Stimulated activated effector memory CD8-positive, alpha-beta T cell treated with anti-CD3 and anti-CD28 coated beads, Interleukin-12 subunit alpha, Interleukin-12 subunit beta, amount 100 ng/mL, for 72 hours (primary cell): ENCODE data around the gene SLC6A9.

ENCODE experiments used
- ATAC-seq: fragments of 150-1000 bp; cut with Tn5 transposase; 2 replicates; pipeline ENCODE4 v1.10.0; 2021
- DNase-seq, 2 donors: peaks; one replicate each; pipeline ENCODE4 v3.0.0; 2021 to 2022; ENCODE audit warnings: low spot score in 2 of 2
- H3K27ac Mint-ChIP-seq: one replicate; pipeline ENCODE4 v1.8.0; 2022; ENCODE audit warnings: mild to moderate bottlenecking, mixed read lengths
- H3K36me3 Mint-ChIP-seq: one replicate; pipeline ENCODE4 v1.8.0; 2022; ENCODE audit warnings: mild to moderate bottlenecking, mixed read lengths
- H3K4me1 Mint-ChIP-seq: one replicate; pipeline ENCODE4 v1.8.0; 2022; ENCODE audit warnings: mixed read lengths
- H3K4me3 Mint-ChIP-seq: one replicate; pipeline ENCODE4 v1.8.0; 2022; ENCODE audit warnings: mild to moderate bottlenecking, mixed read lengths
- H3K9me3 Mint-ChIP-seq: one replicate; pipeline ENCODE4 v1.8.0; 2022; ENCODE audit warnings: mixed read lengths

Gene SLC6A9

DNA sequence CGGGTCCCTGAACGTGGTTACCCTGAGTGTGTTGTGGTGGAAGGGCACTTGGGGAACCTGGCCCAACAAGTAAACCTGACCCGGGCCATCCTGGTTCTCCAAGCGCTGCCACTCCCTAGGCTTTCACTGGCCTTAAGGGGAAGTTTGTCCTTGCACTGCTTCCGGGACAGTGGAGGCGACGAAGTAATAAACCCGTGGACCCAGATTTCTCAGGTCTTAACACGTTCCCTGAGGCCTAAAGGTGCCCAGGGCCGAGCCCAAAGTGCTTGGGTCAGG lies 40.1 kb downstream of the SLC6A9 start:
- DNase-seq (no peak), ATAC-seq (no peak)
- peaks cover 14% of the 10 kb centered on the region for H3K4me1 Mint-ChIP-seq
- H3K4me3 Mint-ChIP-seq, result peak overlapping the region; percentile 88
- peak overlapping the region; percentile 86 for H3K27ac Mint-ChIP-seq
- peaks cover 17% of the 10 kb centered on the region for H3K36me3 Mint-ChIP-seq
- H3K9me3 Mint-ChIP-seq, result no peaks in the 10 kb centered on the region

DNA sequence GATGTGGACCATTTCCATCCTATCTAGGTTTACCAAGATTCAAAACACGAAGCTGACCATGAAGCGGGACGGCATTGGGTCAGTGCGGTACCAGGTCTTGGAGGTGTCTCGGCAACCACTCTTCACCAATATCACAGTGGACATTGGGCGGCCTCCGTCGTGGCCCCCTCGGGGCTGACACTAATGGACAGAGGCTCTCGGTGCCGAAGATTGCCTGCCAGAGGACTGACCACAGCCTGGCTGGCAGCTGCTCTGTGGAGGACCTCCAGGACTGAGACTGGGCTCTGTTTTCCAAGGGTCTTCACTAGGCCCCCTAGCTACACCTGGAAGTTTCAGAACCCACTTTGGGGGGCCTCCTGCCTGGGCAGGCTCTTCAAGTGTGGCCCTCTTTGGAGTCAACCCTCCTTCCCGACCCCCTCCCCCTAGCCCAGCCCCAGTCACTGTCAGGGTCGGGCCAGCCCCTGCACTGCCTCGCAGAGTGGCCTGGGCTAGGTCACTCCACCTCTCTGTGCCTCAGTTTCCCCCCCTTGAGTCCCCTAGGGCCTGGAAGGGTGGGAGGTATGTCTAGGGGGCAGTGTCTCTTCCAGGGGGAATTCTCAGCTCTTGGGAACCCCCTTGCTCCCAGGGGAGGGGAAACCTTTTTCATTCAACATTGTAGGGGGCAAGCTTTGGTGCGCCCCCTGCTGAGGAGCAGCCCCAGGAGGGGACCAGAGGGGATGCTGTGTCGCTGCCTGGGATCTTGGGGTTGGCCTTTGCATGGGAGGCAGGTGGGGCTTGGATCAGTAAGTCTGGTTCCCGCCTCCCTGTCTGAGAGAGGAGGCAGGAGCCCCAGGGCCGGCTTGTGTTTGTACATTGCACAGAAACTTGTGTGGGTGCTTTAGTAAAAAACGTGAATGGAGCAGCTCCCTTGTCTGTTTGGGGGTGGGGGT lies 40.7 kb downstream of the SLC6A9 start:
- Mint-ChIP-seq H3K4me1 (peaks cover 14% of the 10 kb centered on the region), H3K27ac (peak overlapping the region; percentile 86), H3K9me3 (no peaks in the 10 kb centered on the region), H3K4me3 (peak overlapping the region; percentile 88), H3K36me3 (peaks cover 23% of the 10 kb centered on the region)
- DNase-seq, result no peak
- no peak for ATAC-seq

DNA sequence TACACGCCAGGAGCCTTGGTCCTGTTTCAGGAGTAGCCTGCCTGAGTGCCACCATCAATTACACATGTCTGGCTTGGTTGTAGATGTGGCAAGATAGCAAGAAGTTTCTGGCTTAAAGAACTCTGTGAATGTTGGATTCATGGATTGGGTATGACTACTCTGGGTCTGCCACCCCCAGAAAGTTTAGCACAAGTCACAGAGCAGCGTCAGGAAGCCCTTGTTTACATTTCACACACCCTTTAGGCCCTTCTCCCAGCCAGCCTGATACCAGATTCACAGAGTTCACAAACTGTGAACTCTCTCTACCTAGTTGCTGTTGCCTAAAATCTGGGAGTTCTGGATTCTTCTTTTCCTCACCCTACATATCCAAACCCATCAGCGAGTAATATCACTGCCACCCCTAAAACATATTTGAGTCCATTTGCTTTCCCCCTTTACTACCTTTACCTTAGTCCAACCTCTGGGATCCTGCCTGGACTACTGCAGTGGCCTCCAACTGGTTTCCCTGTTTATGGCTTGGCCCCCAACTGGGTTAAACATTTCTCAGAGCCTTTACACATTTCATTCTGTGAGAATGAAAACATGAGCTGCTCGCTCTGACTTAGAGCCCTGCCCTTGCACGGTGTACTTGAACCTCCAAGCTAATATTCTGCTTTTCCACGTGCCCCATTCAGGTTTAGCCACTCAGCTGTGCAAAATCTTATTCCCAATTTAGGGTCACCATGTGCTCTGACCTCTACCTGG lies 43.9 kb downstream of the SLC6A9 start:
- DNase-seq (no peak), ATAC-seq (no peak)
- no peak overlapping the region for H3K27ac Mint-ChIP-seq
- no peak overlapping the region for H3K4me3 Mint-ChIP-seq
- no peaks in the 10 kb centered on the region for H3K9me3 Mint-ChIP-seq
- H3K36me3 Mint-ChIP-seq, result peaks cover 32% of the 10 kb centered on the region
- peaks cover 23% of the 10 kb centered on the region for H3K4me1 Mint-ChIP-seq

DNA sequence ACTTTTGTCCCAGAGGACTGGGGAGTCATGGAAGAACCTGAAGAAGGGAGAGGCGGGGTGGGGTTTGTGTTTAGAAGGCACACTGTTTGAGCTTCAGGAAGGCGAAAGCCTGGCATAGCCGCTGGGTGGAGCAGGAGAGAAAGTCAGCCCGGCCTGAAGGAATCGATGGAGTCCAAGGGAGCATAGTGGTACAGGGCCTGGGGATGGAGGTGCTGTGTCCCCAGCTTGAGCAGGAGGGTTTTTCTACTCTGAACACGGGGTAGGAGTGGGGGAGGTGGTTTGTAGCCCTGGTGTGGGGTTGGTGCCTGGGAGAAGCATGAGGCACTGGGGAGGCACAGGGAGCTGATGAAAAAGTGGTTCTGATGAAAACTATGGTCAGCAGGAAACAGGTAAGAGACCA lies 44.5 kb downstream of the SLC6A9 start:
- H3K9me3 Mint-ChIP-seq, result no peaks in the 10 kb centered on the region
- H3K36me3 Mint-ChIP-seq, result peaks cover 28% of the 10 kb centered on the region
- no peak overlapping the region for H3K27ac Mint-ChIP-seq
- H3K4me1 Mint-ChIP-seq, result peaks cover 19% of the 10 kb centered on the region
- ATAC-seq, result no peak
- H3K4me3 Mint-ChIP-seq, result no peak overlapping the region
- DNase-seq, result no peak

DNA sequence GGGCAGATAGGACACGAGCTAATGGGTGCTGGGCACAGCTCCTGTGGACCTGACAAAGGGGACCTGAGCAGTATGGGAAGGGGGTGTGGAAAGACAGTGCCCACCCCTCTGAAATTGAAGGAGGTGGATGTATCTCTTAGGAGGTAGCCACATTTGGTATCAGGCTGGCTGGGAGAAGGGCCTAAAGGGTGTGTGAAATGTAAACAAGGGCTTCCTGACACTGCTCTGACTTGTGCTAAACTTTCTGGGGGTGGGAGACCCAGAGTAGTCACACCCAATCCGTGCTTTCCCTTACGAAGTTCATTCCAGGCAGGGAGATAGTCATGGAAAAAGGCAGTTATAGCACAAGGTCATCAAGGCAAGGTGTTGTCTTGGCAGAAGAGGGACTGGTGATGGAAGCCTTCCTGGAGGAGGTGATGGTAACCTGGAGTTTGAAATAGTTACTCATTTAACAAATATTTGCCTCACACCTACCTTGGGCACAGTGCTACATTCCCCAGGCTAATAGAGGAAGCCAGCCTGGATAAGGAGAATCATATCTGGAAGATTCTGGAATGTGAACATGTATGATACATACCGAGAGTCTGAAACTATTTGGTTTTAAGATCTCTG lies 45.2 kb downstream of the SLC6A9 start:
- DNase-seq (no peak), ATAC-seq (no peak)
- H3K27ac Mint-ChIP-seq, result no peak overlapping the region
- H3K4me1 Mint-ChIP-seq, result peaks cover 16% of the 10 kb centered on the region
- no peak overlapping the region for H3K4me3 Mint-ChIP-seq
- no peaks in the 10 kb centered on the region for H3K9me3 Mint-ChIP-seq
- H3K36me3 Mint-ChIP-seq, result peaks cover 25% of the 10 kb centered on the region

DNA sequence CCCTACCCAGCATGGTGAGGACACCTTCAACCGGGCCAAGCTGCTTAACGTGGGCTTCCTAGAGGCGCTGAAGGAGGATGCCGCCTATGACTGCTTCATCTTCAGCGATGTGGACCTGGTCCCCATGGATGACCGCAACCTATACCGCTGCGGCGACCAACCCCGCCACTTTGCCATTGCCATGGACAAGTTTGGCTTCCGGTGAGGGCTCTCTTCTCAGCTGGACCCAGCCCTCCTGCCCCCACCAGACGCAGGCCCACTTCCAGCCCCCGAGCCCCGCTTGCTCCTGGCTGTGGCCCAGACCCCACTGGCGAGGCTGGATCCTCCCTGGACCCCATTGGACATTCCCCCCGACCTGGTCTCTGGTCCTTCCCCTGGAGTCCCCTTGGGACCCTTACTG lies 46.4 kb downstream of the SLC6A9 start:
- H3K27ac Mint-ChIP-seq, result no peak overlapping the region
- no peak overlapping the region for H3K4me3 Mint-ChIP-seq

DNA sequence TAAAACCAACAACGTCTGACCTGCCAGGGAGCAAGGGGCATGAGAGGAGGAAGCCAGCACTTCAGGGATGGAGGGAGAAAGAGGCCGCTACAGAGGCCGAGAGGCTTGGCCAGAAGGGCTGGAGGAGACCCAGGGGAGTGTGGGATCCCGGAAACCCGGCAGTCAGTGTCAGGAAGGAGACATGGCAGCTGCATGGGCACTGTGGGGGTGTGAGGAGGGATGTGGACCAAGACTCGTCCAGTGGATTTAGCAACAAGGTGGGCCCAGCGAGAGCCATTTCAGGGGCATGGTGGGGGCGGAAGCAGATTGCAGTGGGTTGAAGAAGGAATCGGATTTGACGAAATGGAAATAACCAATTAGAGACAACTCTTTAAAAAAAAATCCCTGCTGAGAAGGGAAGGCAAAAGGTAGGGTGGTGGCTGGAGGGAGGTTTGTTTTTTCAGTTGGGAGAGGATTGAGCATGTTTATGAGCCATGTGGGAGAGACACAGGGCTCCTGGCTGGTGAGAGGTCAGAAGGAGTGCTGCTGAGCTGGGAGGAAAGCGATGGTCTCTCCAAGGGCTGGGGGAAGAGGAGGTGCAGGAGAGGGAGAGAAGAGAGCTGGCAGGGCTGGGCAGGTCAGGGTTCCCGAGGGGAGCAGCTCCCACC lies 47.9 kb downstream of the SLC6A9 start:
- Mint-ChIP-seq H3K4me3 (no peak overlapping the region), H3K27ac (peak overlapping the region; percentile 76), H3K4me1 (peaks cover 37% of the 10 kb centered on the region)

More for the DNA sequence above, 46.4 kb downstream of the SLC6A9 start:
- DNase-seq (no peak), ATAC-seq (no peak)
- H3K36me3 Mint-ChIP-seq, result peaks cover 25% of the 10 kb centered on the region
- peaks cover 28% of the 10 kb centered on the region for H3K4me1 Mint-ChIP-seq
- H3K9me3 Mint-ChIP-seq, result no peaks in the 10 kb centered on the region

DNA sequence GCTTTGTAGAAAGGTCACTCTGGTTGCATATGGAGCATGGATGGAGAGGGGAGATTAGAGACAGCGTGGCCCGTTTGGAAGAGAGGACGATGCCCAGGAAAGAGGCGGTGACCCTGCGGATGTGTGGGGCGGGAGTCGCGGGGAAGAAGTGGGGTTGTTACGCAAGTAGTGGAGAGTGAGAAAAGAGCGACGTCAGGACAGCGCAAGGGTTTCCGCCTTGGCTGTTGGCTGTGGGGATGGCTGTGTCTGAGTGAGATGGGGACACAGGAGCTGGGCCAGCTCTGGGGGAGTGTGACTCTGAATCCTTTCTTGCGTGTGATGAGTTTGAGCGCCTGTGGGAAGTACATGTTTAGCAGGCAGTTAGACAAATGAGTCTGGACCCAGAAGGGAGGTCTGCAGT lies 48.5 kb downstream of the SLC6A9 start:
- Mint-ChIP-seq H3K27ac (no peak overlapping the region), H3K4me1 (peaks cover 42% of the 10 kb centered on the region), H3K36me3 (peaks cover 30% of the 10 kb centered on the region), H3K9me3 (no peaks in the 10 kb centered on the region), H3K4me3 (no peak overlapping the region)
- ATAC-seq, result no peak
- DNase-seq, result no peak

More for the DNA sequence above, 47.9 kb downstream of the SLC6A9 start:
- no peaks in the 10 kb centered on the region for H3K9me3 Mint-ChIP-seq
- ATAC-seq (no peak), DNase-seq (no peak)
- peaks cover 25% of the 10 kb centered on the region for H3K36me3 Mint-ChIP-seq

DNA sequence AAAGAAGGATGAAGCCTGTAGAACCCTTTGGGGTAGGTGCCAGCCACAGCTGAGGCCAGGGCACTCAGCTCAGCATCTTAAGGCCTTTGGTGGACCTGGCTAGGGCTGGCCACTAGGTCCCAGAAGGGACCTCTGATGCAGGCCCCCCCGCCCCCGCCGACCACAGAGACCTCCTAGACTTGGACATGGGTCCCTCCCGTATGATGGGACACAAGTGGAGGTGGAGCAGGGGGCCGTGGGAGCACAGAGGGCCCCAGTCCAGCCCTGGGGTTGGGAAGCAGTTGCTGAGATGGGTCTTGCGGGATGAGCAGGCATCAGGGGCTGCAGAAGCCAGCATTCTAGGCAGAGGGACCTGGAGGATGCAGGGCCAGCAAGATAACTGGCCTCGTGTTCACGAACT lies 49.0 kb downstream of the SLC6A9 start:
- Mint-ChIP-seq H3K9me3 (no peaks in the 10 kb centered on the region), H3K27ac (no peak overlapping the region), H3K4me1 (peaks cover 48% of the 10 kb centered on the region), H3K4me3 (no peak overlapping the region), H3K36me3 (peaks cover 35% of the 10 kb centered on the region)
- no peak for ATAC-seq
- no peak for DNase-seq

DNA sequence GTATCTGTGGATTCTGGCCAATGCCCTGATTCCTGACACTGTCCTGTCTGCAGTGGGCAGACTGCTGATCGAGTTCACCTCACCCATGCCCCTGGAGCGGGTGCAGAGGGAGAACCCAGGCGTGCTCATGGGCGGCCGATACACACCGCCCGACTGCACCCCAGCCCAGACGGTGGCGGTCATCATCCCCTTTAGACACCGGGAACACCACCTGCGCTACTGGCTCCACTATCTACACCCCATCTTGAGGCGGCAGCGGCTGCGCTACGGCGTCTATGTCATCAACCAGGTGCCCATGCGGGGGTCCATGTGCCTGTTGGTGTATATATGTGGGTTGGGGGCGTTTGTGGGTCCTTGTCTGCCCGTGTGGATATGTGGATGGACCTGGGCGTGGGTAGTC lies 49.6 kb downstream of the SLC6A9 start:
- H3K4me1 Mint-ChIP-seq, result peaks cover 54% of the 10 kb centered on the region
- H3K36me3 Mint-ChIP-seq, result peaks cover 41% of the 10 kb centered on the region
- no peaks in the 10 kb centered on the region for H3K9me3 Mint-ChIP-seq
- H3K27ac Mint-ChIP-seq, result no peak overlapping the region
- ATAC-seq, result no peak
- DNase-seq, result no peak
- no peak overlapping the region for H3K4me3 Mint-ChIP-seq

DNA sequence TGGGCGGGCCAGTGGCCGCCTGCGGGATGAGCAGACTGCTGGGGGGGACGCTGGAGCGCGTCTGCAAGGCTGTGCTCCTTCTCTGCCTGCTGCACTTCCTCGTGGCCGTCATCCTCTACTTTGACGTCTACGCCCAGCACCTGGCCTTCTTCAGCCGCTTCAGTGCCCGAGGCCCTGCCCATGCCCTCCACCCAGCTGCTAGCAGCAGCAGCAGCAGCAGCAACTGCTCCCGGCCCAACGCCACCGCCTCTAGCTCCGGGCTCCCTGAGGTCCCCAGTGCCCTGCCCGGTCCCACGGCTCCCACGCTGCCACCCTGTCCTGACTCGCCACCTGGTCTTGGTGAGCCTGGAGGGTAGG lies 50.1 kb downstream of the SLC6A9 start:
- Mint-ChIP-seq H3K4me3 (peak overlapping the region; percentile 81), H3K4me1 (peaks cover 59% of the 10 kb centered on the region), H3K27ac (peak overlapping the region; percentile 90), H3K9me3 (no peaks in the 10 kb centered on the region), H3K36me3 (peaks cover 42% of the 10 kb centered on the region)
- DNase-seq, result no peak
- ATAC-seq, result no peak

DNA sequence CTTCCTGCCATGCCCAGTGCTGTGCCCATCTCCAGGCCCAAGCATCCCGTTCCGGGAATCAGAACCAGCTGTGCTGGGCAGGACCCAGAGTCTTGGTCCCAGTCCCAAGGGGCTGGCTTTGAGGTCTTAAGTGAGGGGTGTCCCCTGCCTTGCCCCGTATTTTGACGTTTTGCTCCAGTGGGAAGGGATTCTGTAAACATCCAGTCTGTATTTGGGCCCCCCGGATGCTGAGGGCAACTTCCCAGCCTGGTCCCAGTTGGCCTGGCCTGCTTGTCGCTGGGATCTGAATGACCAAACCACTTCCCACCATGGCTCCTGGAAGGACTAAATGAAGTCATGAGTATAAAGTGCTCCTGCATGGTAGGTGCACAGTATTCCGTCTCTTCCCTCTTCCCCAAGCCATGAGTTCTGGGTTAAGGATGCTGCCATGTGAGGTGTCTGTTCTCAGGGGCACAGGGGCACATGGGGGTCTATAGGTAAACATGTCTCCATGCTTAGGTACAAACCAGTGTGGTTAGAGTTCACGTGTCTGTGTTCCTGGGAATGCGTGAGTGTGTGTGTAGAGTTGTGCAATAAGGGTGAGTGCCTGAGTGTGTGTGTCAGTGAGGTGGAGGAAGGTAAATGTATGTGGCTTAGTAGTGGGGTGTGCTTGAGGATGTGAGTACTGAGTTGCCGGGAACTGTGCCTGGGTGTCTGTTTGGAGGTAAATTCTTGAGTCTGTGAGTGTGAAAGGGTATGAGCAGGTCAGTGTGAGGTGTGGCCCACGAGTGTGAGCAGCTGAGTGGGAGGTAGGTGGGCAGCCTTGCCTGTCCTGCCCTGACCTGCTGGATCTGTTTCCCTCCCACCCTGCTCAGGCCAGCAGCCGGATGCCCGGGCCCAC lies 50.8 kb downstream of the SLC6A9 start:
- Mint-ChIP-seq H3K4me3 (peak overlapping the region; percentile 81), H3K27ac (peak overlapping the region; percentile 90), H3K36me3 (peaks cover 42% of the 10 kb centered on the region), H3K4me1 (peaks cover 65% of the 10 kb centered on the region), H3K9me3 (no peaks in the 10 kb centered on the region)
- DNase-seq, result no peak
- no peak for ATAC-seq

DNA sequence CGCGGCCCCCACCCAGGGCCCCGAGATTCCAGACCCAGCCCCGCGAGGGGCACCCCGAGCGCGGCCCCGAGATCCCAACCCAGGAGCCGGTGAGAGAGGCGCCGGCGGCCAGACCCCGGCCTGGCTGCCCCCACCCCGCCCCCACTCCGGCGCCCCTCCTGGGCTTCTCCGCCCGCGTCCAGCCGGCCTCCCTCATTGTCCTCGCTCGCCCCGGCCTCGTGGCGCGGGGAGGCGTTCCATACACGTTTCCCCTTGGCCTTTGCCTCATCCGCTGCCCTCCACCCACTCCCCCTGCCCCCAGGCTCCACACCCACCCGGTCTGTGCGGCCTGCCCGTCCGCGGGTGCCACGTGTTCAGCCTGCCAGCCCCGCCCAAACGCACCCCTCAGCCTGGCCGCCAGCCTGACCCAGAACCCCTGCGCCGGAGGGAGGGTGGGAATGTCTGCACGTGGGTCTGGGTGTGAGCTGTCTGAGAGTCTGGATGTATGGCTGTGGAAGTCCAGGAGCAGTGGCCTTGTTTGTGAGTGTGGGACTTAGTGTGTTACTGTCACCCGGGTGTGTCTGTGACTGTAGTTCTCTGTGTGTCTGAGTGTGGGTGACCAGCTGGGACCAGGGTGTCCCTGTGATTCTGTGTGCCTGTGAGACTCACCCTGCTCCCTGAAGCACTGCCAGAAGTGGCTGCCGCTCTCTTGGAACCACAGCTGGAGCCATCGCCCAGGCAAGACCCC lies 51.6 kb downstream of the SLC6A9 start:
- Mint-ChIP-seq H3K4me3 (peak overlapping the region; percentile 81), H3K27ac (peak overlapping the region; percentile 90)

DNA sequence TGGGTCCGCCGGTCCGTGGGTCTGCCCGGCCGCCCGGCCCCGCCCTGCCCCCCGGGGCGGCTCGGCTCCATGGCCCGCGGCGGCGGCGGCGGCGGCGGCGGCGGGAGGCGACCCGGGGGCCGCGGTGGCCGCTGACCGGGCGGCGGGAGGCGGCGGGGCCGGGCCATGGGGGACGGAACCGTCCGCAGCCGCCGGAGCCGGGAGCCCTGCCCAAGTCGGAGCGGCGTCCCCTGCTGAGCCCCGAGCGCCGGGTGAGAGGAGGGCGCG lies 52.1 kb downstream of the SLC6A9 start:
- Mint-ChIP-seq H3K36me3 (peaks cover 42% of the 10 kb centered on the region), H3K9me3 (no peaks in the 10 kb centered on the region), H3K4me3 (peak overlapping the region; percentile 81), H3K4me1 (peaks cover 67% of the 10 kb centered on the region), H3K27ac (peak overlapping the region; percentile 90)
- no peak for DNase-seq
- no peak for ATAC-seq

More for the DNA sequence above, 51.6 kb downstream of the SLC6A9 start:
- peak; percentile 34 to 68 for DNase-seq
- ATAC-seq, result peak; percentile 43
- H3K36me3 Mint-ChIP-seq, result peaks cover 44% of the 10 kb centered on the region
- no peaks in the 10 kb centered on the region for H3K9me3 Mint-ChIP-seq
- H3K4me1 Mint-ChIP-seq, result peaks cover 65% of the 10 kb centered on the region
